ENCODE data around the gene CNPY1.

Gene CNPY1

GRCh38 chr7:155509359-155509724, 37.0 kb downstream of the CNPY1 start:
- DNase-seq, result no peak

- DNase-seq, result no peak
Measured at GRCh38 chr7:155508376-155509358, 37.7 kb downstream of the CNPY1 start.

GRCh38 chr7:155507576-155507975, 38.8 kb downstream of the CNPY1 start:
- DNase-seq, result no peak

GRCh38 chr7:155506854-155507337, 39.5 kb downstream of the CNPY1 start:
- no peak for DNase-seq

- no peak for DNase-seq
Measured at GRCh38 chr7:155505422-155505793, 41.0 kb downstream of the CNPY1 start.

- no peak for DNase-seq
Measured at GRCh38 chr7:155497149-155497901, 49.0 kb downstream of the CNPY1 start.

GRCh38 chr7:155496267-155497005, 49.9 kb downstream of the CNPY1 start:
- DNase-seq, result no peak

GRCh38 chr7:155495440-155496248, 50.7 kb downstream of the CNPY1 start:
- DNase-seq, result no peak

GRCh38 chr7:155494551-155494950, 51.8 kb downstream of the CNPY1 start:
- no peak for DNase-seq

- no peak for DNase-seq
Measured at GRCh38 chr7:155493744-155494538, 52.4 kb downstream of the CNPY1 start.

GRCh38 chr7:155491812-155492211, 54.5 kb downstream of the CNPY1 start:
- DNase-seq, result no peak

GRCh38 chr7:155490697-155491628, 55.4 kb downstream of the CNPY1 start:
- no peak for DNase-seq

- DNase-seq, result no peak
Measured at GRCh38 chr7:155489862-155490696, 56.3 kb downstream of the CNPY1 start.

- DNase-seq, result no peak
Measured at GRCh38 chr7:155489158-155489840, 57.1 kb downstream of the CNPY1 start.

GRCh38 chr7:155488483-155489127, 57.8 kb downstream of the CNPY1 start:
- DNase-seq, result no peak

GRCh38 chr7:155487509-155488482, 58.6 kb downstream of the CNPY1 start:
- DNase-seq, result no peak

All from NCI-H510A (cell line).